HepG2 (cell line): ENCODE data around the gene SYT7. TPM values are rescaled to one million over a fixed set of nuclear protein-coding genes. Genes with fewer than 3 reads are reported as not detected.

ENCODE experiments used
- AHR ChIP-seq: IDR thresholded peaks from 2 replicates; pipeline ENCODE4 v1.6.1; 2018; ENCODE audit warnings: missing genetic modification reagents, missing compliant biosample characterization
- ATF1 ChIP-seq: IDR thresholded peaks from 2 replicates; pipeline ENCODE4 v1.6.1; 2016; ENCODE audit warnings: mild to moderate bottlenecking, control low read depth
- CSRNP1 ChIP-seq: sonication (generic); formaldehyde crosslinking; IDR thresholded peaks from 2 replicates; pipeline ENCODE4 v1.8.1; 2023; ENCODE audit warnings: mild to moderate bottlenecking, missing genetic modification reagents
- MED13 ChIP-seq: sonication (generic); formaldehyde crosslinking; IDR thresholded peaks from 2 replicates; pipeline ENCODE4 v1.5.0; 2020; ENCODE audit warnings: missing genetic modification reagents
- NFKB2 ChIP-seq: sonication (generic); formaldehyde crosslinking; IDR thresholded peaks from 2 replicates; pipeline ENCODE4 v1.4.0; 2020; ENCODE audit warnings: missing genetic modification reagents, borderline replicate concordance
- RARA ChIP-seq: IDR thresholded peaks from 2 replicates; pipeline ENCODE4 v1.6.1; 2016; ENCODE audit warnings: missing genetic modification reagents, missing compliant biosample characterization
- RXRA ChIP-seq: sonication (generic); formaldehyde crosslinking; IDR thresholded peaks from 2 replicates; pipeline ENCODE4 v1.5.1; 2020; ENCODE audit warnings: missing genetic modification reagents
- TEAD2 ChIP-seq: sonication (generic); formaldehyde crosslinking; IDR thresholded peaks from 2 replicates; pipeline ENCODE4 v1.9.0; 2021; ENCODE audit warnings: missing genetic modification reagents
- TFAP4 ChIP-seq: sonication (generic); IDR thresholded peaks from 2 replicates; pipeline ENCODE4 v1.6.1; 2016; ENCODE audit warnings: low read depth, borderline replicate concordance
- ZNF34 ChIP-seq: sonication (generic); formaldehyde crosslinking; IDR thresholded peaks from 2 replicates; pipeline ENCODE4 v1.4.0; 2020; ENCODE audit warnings: mild to moderate bottlenecking, missing genetic modification reagents, borderline replicate concordance
- ZNF547 ChIP-seq: sonication (generic); formaldehyde crosslinking; IDR thresholded peaks from 2 replicates; pipeline ENCODE4 v1.5.1; 2020; ENCODE audit warnings: mild to moderate bottlenecking, missing genetic modification reagents
- ZSCAN25 ChIP-seq: sonication (generic); formaldehyde crosslinking; IDR thresholded peaks from 2 replicates; pipeline ENCODE4 v1.8.0; 2022; ENCODE audit warnings: mild to moderate bottlenecking, missing genetic modification reagents
- polyA plus RNA-seq, 8 experiments: library from polyadenylated mRNA; depleted of rRNA in 3 of 8; stranded (reverse) in 7 of 8; unstranded in 1 of 8; fragments of >200 nt; fragmentation: Illumina TruSeq in 4 of 8; extraction: Trizol in 4 of 8; gene quantifications; 2 replicates each; pipeline versions ENCODE4 v1.2.1 to v1.2.3, GENCODE V29; 2011 to 2016; ENCODE audit warnings: low read depth in 4 of 8, missing spikeins in 1 of 8, mixed read lengths in 1 of 8; ENCODE audit not compliant: insufficient read depth in 1 of 8
- total RNA-seq, 5 experiments: library from RNA; depleted of rRNA; stranded (reverse); fragments of >200 nt; fragmentation: Illumina TruSeq; extraction: Trizol; gene quantifications; 2 replicates each; pipeline ENCODE4 v1.2.3, GENCODE V29; 2016; ENCODE audit warnings: low read depth in 1 of 5
- TF ChIP-seq, protein P1 (sequence below): sonication (generic); formaldehyde crosslinking; IDR thresholded peaks from 2 replicates; pipeline ENCODE4 v1.4.0; 2020; ENCODE audit warnings: missing genetic modification reagents, borderline replicate concordance
- TF ChIP-seq, protein P2 (sequence below): sonication (generic); formaldehyde crosslinking; IDR thresholded peaks from 2 replicates; pipeline ENCODE4 v1.8.0; 2022; ENCODE audit warnings: mild to moderate bottlenecking, missing genetic modification reagents, moderate library complexity

Gene SYT7
- total and polyA plus RNA-seq, 2 of the 13 experiments (the other 11 are each of a cell fraction or from before 2014, with no cell fraction given): 1.4 to 4.4 TPM

DNA sequence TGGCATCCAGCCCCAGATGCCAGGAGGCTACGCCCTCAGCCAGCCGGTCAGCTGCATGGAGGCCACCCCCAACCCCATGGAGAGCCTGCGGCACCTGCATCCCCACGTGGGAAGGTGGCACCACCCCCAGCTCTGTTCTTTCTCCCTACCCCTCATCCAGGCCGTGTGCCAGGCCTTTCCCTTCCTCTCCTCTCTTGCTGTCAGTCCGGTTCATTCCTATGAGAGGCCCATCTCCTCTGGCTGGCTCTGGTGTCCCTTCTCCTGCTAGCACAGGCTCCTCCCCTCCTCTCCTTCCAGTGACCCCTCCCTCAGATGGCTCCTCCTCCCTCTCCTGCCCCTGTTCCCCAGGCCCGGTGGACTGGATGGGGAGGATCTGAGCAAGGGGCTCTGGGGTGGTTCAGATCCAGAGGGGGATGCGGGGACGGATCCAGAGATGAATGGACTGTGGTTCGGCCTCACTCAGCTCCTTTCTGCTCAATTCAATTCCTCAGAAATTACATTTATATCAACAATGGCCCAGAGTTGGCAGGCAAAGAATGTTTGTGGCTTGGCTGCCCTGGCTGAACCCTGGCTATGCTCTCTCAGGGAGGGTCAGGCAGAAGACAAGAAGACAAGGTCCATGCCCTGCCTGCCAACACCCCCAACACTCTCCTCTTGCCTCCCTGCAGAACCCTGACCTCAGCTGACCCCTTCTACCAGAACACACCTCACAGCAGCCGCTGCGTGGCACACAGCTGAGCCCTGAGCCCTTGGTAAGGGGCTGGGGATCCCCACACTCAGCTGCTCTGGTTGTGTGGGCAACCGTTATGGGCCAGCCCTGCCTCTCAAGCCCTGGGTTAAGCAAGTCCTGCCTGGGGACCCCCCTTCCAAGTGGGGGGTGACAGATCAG, 90.8 kb downstream of the SYT7 start (continued):
- TF ChIP-seq CSRNP1 (CRISPR knock-in tag) (no peak), ZNF547 (CRISPR knock-in tag) (no peak), NFKB2 (CRISPR knock-in tag) (no peak), RXRA (CRISPR knock-in tag) (peak; percentile 77), ZNF34 (no peak), ZSCAN25 (peak; percentile 69; the same call in 1 of the 2 replicates), MED13 (CRISPR knock-in tag) (no peak), TFAP4 (no peak), RARA (peak; percentile 45; the same call in 1 of the 2 replicates), AHR (no peak), TEAD2 (CRISPR knock-in tag) (no peak), ATF1 (no peak)
- TF ChIP-seq, protein P1, sequence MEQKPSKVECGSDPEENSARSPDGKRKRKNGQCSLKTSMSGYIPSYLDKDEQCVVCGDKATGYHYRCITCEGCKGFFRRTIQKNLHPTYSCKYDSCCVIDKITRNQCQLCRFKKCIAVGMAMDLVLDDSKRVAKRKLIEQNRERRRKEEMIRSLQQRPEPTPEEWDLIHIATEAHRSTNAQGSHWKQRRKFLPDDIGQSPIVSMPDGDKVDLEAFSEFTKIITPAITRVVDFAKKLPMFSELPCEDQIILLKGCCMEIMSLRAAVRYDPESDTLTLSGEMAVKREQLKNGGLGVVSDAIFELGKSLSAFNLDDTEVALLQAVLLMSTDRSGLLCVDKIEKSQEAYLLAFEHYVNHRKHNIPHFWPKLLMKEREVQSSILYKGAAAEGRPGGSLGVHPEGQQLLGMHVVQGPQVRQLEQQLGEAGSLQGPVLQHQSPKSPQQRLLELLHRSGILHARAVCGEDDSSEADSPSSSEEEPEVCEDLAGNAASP (CRISPR knock-in tag): peak; percentile 95
- TF ChIP-seq, protein P2, sequence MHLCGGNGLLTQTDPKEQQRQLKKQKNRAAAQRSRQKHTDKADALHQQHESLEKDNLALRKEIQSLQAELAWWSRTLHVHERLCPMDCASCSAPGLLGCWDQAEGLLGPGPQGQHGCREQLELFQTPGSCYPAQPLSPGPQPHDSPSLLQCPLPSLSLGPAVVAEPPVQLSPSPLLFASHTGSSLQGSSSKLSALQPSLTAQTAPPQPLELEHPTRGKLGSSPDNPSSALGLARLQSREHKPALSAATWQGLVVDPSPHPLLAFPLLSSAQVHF (CRISPR knock-in tag): 0 out of 2 replicates have a peak, but pooled peaks have one; percentile 47
